GM23338 (cell line): Measurements from ENCODE around the gene TGM6.

ENCODE experiments used
- CREB1 ChIP-seq: fragments of 250-450 bp; sonication (Bioruptor Pico); IDR thresholded peaks from 2 replicates; pipeline ENCODE4 v1.5.0; 2020; ENCODE audit warnings: low read depth, mild to moderate bottlenecking, moderate library complexity
- CTCF ChIP-seq, 2 experiments: fragments of 200-600 bp in 1 of 2; sonication (generic) in 1 of 2; conservative IDR thresholded peaks; 2 replicates each; pipeline versions ENCODE4 v1.5.1 to v1.6.1; 2016 to 2017; ENCODE audit warnings: antibody characterized with exemption in 2 of 2, low read depth in 2 of 2, mild to moderate bottlenecking in 2 of 2, moderate library complexity in 1 of 2
- EZH2 ChIP-seq: fragments of 200-600 bp; sonication (generic); IDR thresholded peaks from one replicate; pipeline ENCODE4 v1.8.0; 2017; ENCODE audit warnings: antibody characterized with exemption, mild to moderate bottlenecking, low read depth; ENCODE audit not compliant: unreplicated experiment
- EZH2phosphoT487 ChIP-seq: fragments of 200-600 bp; sonication (generic); IDR thresholded peaks from one replicate; pipeline ENCODE4 v1.8.1; 2018; ENCODE audit warnings: antibody characterized with exemption; ENCODE audit not compliant: unreplicated experiment
- JUNB ChIP-seq: IDR thresholded peaks from one replicate; pipeline ENCODE4 v1.6.1; 2016; ENCODE audit warnings: antibody characterized with exemption; ENCODE audit not compliant: unreplicated experiment
- POLR2AphosphoS5 ChIP-seq: IDR thresholded peaks from 2 replicates; pipeline ENCODE4 v1.6.1; 2016; ENCODE audit warnings: antibody characterized with exemption, low read depth
- REST ChIP-seq: IDR thresholded peaks from one replicate; pipeline ENCODE4 v1.6.1; 2018; ENCODE audit warnings: antibody characterized with exemption; ENCODE audit not compliant: unreplicated experiment
- STAT1 ChIP-seq: IDR thresholded peaks from one replicate; pipeline ENCODE4 v1.6.1; 2016; ENCODE audit warnings: antibody characterized with exemption; ENCODE audit not compliant: unreplicated experiment
- ZNF331 ChIP-seq: fragments of 250-450 bp; sonication (Bioruptor Pico); IDR thresholded peaks from 2 replicates; pipeline ENCODE4 v1.5.0; 2020; ENCODE audit warnings: low read depth, mild to moderate bottlenecking, moderate library complexity
- ZNF462 ChIP-seq: fragments of 250-450 bp; sonication (Bioruptor Pico); IDR thresholded peaks from 2 replicates; pipeline ENCODE4 v1.5.0; 2020; ENCODE audit warnings: mild to moderate bottlenecking, moderate library complexity

GRCh38 chr20:2398449-2398848, 17.7 kb downstream of the TGM6 start:
- TF ChIP-seq REST = no peak
- no peak for TF ChIP-seq ZNF331
- TF ChIP-seq CTCF (conservative IDR thresholded peaks at IDR 0.05; ENCODE audit: low read depth in 2 of 2) = no peak
- TF ChIP-seq POLR2AphosphoS5 = no peak
- no peak for TF ChIP-seq CREB1 (CRISPR knock-in tag)
- TF ChIP-seq EZH2 = no peak
- TF ChIP-seq EZH2phosphoT487 = no peak
- no peak for TF ChIP-seq JUNB
- TF ChIP-seq STAT1 = no peak
- no peak for TF ChIP-seq ZNF462
